Keratinocyte (primary cell): Measurements from ENCODE around the gene MCCD1. TPM values are rescaled to one million over a fixed set of nuclear protein-coding genes. Genes with fewer than 3 reads are reported as not detected.
"Not testable (repeated sequence)": the region's sequence is repeated elsewhere in the genome, so short reads cannot be mapped to it uniquely, and the experiment has no call there.

Source experiments
- DNase-seq: peaks from one replicate; pipeline ENCODE4 v3.0.0-alpha.2; 2011; ENCODE audit warnings: low read depth, missing footprints, low spot score
- FAIRE-seq: peaks from 2 replicates; lab custom pipeline; 2011; peaks lifted over from hg19 to GRCh38; lab: Jason Lieb, UNC
- H2AFZ ChIP-seq: 2 replicates; pipeline ENCODE4 v1.6.0; 2012; ENCODE audit warnings: low read length, control low read depth, inconsistent platforms; ENCODE audit not compliant: control insufficient read depth
- H3K27ac ChIP-seq: 2 replicates; pipeline ENCODE4 v1.5.1; 2011; ENCODE audit warnings: low read length; ENCODE audit not compliant: control insufficient read depth, insufficient read depth
- H3K27me3 ChIP-seq: 3 replicates; pipeline ENCODE4 v1.6.0; 2011; ENCODE audit warnings: low read length; ENCODE audit not compliant: control insufficient read depth, insufficient read depth; ENCODE audit errors: extremely low read depth
- H3K36me3 ChIP-seq, 2 experiments: 2 replicates in 1 of 2; 3 replicates in 1 of 2; pipeline ENCODE4 v1.5.1; 2011; ENCODE audit warnings: low read length in 2 of 2, mild to moderate bottlenecking in 1 of 2; ENCODE audit not compliant: control insufficient read depth in 2 of 2, insufficient read depth in 2 of 2; ENCODE audit errors: extremely low read depth in 1 of 2
- H3K4me1 ChIP-seq: 3 replicates; pipeline ENCODE4 v1.5.1; 2011; ENCODE audit warnings: low read length; ENCODE audit not compliant: control insufficient read depth, insufficient read depth; ENCODE audit errors: extremely low read depth
- H3K4me2 ChIP-seq: 3 replicates; pipeline ENCODE4 v1.6.0; 2011; ENCODE audit warnings: low read depth, low read length; ENCODE audit not compliant: control insufficient read depth, insufficient read depth; ENCODE audit errors: extremely low read depth
- H3K4me3 ChIP-seq, 3 experiments: fragments of 200-600 bp in 1 of 3; sonication (generic) in 1 of 3; 2 replicates in 2 of 3; 3 replicates in 1 of 3; pipeline ENCODE4 v1.5.1; 2011 to 2016; ENCODE audit warnings: low read length in 3 of 3, mild to moderate bottlenecking in 3 of 3, control low read depth in 2 of 3, inconsistent platforms in 1 of 3, low read depth in 1 of 3, mixed read lengths in 1 of 3, mixed run types in 1 of 3, moderate library complexity in 1 of 3; ENCODE audit not compliant: control insufficient read depth in 2 of 3, insufficient read depth in 2 of 3; ENCODE audit errors: extremely low read depth in 1 of 3
- H3K79me2 ChIP-seq: 2 replicates; pipeline ENCODE4 v1.6.0; 2012; ENCODE audit warnings: low read length; ENCODE audit not compliant: control insufficient read depth, insufficient read depth
- H3K9ac ChIP-seq: 3 replicates; pipeline ENCODE4 v1.6.0; 2011; ENCODE audit warnings: low read length; ENCODE audit not compliant: control insufficient read depth, insufficient read depth; ENCODE audit errors: extremely low read depth
- H3K9me1 ChIP-seq: 3 replicates; pipeline ENCODE4 v1.6.0; 2011; ENCODE audit warnings: low read length; ENCODE audit not compliant: control insufficient read depth, insufficient read depth; ENCODE audit errors: extremely low read depth
- H3K9me3 ChIP-seq: 2 replicates; pipeline ENCODE4 v1.5.1; 2012; ENCODE audit warnings: low read depth, low read length; ENCODE audit not compliant: control insufficient read depth
- H4K20me1 ChIP-seq: 3 replicates; pipeline ENCODE4 v1.6.0; 2011; ENCODE audit warnings: low read length; ENCODE audit not compliant: control insufficient read depth, insufficient read depth; ENCODE audit errors: extremely low read depth
- CTCF ChIP-seq, 3 experiments: IDR thresholded peaks in 1 of 3; conservative IDR thresholded peaks in 1 of 3; optimal IDR thresholded peaks in 1 of 3; 2 replicates in 2 of 3; 3 replicates in 1 of 3; pipeline versions ENCODE3 to v1.5.1; 2011; ENCODE audit warnings: low read length in 3 of 3, mild to moderate bottlenecking in 3 of 3, moderate library complexity in 2 of 3, control low read depth in 1 of 3, inconsistent platforms in 1 of 3; ENCODE audit not compliant: insufficient read depth in 2 of 3; ENCODE audit errors: extremely low read depth in 1 of 3
- EZH2 ChIP-seq: IDR thresholded peaks from one replicate; pipeline ENCODE4 v1.6.1; 2012; ENCODE audit warnings: inconsistent platforms, mild to moderate bottlenecking, low read length, moderate library complexity
- dilution Hi-C: fragments of 300-500 bp; cut with MboI; formaldehyde crosslinking; loops from one replicate; pipeline ENCODE4 v1.7.0; 2020; ENCODE audit warnings: low sequenced_read_pairs; ENCODE audit not compliant: extremely low pct_ligation_motif_present
- polyA plus RNA-seq, 5 experiments: library from polyadenylated mRNA; depleted of rRNA in 3 of 5; stranded (reverse) in 3 of 5; stranded (forward) in 1 of 5; unstranded in 1 of 5; fragments of >200 nt; gene quantifications; 1 replicate in 1 of 5; 2 replicates in 3 of 5; 3 replicates in 1 of 5; pipeline versions ENCODE4 v1.2.1 to v1.2.3, GENCODE V29; 2011 to 2012; ENCODE audit warnings: missing spikeins in 2 of 5, low read depth in 1 of 5, low replicate concordance in 1 of 5

Gene MCCD1
- polyA plus RNA-seq, 1 donor (not counting 4 experiments of a cell fraction or from before 2014, with no cell fraction given): not detected

GRCh38 chr6:31548544-31548873, 19.7 kb downstream of the MCCD1 start:
- Histone ChIP-seq H3K4me2 (peak overlapping the region; percentile 98), H3K27me3 (no peaks in the 10 kb centered on the region), H4K20me1 (no peaks in the 10 kb centered on the region), H3K9ac (peak overlapping the region; percentile 89), H3K36me3 (peaks cover 13% of the 10 kb centered on the region in 2 experiments), H3K9me3 (no peaks in the 10 kb centered on the region), H3K9me1 (no peaks in the 10 kb centered on the region), H3K4me1 (peaks cover 11% of the 10 kb centered on the region), H2AFZ (no peak overlapping the region), H3K4me3 (peak overlapping the region in 1 of 3 experiments; percentile 55), H3K27ac (peak overlapping the region; percentile 86), H3K79me2 (peaks cover 15% of the 10 kb centered on the region)
- TF ChIP-seq EZH2 (no peak), CTCF (optimal IDR thresholded peaks at IDR 0.05 in 1 of 3, IDR thresholded peaks at IDR 0.05 in 1 of 3, conservative IDR thresholded peaks at IDR 0.05 in 1 of 3; ENCODE audit: extremely low read depth in 1 of 3, insufficient read depth in 2 of 3, low read length in 3 of 3) (no peak)
- no peak for FAIRE-seq
- no peak for DNase-seq
- dilution Hi-C loops: no loop called here

- DNase-seq, FAIRE-seq: not testable (repeated sequence)
Observed at GRCh38 chr6:31551371-31551770, 22.6 kb downstream of the MCCD1 start.

More at GRCh38 chr6:31551371-31551770, 22.6 kb downstream of the MCCD1 start:
- H3K79me2 ChIP-seq: peaks cover 15% of the 10 kb centered on the region
- H3K9me3 ChIP-seq, H4K20me1 ChIP-seq, H3K27me3 ChIP-seq, H3K27ac ChIP-seq, H3K9ac ChIP-seq, H3K4me3 ChIP-seq, dilution Hi-C loops, H3K4me2 ChIP-seq, H3K4me1 ChIP-seq, H2AFZ ChIP-seq, H3K9me1 ChIP-seq: not testable (repeated sequence)
- TF ChIP-seq CTCF (optimal IDR thresholded peaks at IDR 0.05 in 1 of 3, IDR thresholded peaks at IDR 0.05 in 1 of 3, conservative IDR thresholded peaks at IDR 0.05 in 1 of 3; ENCODE audit: extremely low read depth in 1 of 3, insufficient read depth in 2 of 3, low read length in 3 of 3): peak in 2 of 3 experiments; percentile 16 to 51
- peaks cover 12 to 13% of the 10 kb centered on the region in 2 experiments for H3K36me3 ChIP-seq
